ENCODE measurements around the gene COMMD8.
A peak's percentile ranks its signal among the peaks of the same experiment; 100 is the strongest.

Gene COMMD8

DNA sequence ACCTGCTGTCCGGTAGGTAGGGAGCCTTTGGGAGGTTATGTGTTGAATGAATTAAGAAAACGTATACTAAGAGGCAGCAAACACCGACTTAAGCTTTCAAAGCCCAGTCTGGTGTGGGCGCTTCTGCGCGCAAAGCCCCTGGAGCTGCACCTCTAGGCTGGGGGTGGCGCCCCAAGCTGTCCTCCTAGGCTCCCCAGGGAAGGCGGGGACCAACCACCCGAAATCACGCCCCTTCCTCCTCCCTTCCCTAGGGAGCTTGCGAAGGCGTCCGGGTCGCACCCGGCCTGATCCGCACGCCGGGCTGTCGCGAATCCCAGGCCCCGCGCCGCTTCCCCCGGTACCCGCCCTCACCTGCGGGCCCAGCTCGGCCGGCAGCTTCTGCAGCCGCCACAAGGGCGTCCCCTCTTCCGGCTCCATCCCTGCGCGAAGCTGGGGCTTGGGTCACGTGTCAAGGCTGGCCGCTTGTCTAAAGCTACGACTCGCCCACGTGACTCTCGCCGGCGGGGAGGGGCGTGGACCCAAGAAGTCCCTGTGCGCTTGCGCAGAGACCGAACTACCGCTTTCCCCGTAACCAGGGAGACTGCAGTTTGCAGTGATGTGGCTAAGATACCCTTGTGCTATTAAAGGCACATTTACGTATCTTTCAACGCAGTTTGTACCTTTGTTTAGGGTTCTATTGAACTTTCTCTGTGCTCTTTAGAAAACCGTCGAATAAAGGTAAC is at the start of gene COMMD8:
Gene COMMD8, minus strand, starts transcription at position 468 of the 722 bp plus-strand sequence. Its CDS starts 51 bp downstream, at position 417.
- peak within 1 kb of the TSS; percentile 76 for H3K4me3 ChIP-seq (ENCODE audit: low read depth, low read length)
- ChIA-PET POLR2A (interaction anchor here (0.6 to 1.4 kb wide), 4 partner anchors 9 to 341 kb away, joined by 3 to 4 read pairs (median 4); partner anchors contain the start of gene ATP10D), CTCF (interaction anchor here (1.0 to 2.0 kb wide), 8 partner anchors 11 to 104 kb away, joined by 3 to 22 read pairs (median 4); partner anchors contain the start of gene ATP10D)
- DNase-seq (ENCODE audit: low read depth, low spot score), result no peak
- TF ChIP-seq, protein P1, sequence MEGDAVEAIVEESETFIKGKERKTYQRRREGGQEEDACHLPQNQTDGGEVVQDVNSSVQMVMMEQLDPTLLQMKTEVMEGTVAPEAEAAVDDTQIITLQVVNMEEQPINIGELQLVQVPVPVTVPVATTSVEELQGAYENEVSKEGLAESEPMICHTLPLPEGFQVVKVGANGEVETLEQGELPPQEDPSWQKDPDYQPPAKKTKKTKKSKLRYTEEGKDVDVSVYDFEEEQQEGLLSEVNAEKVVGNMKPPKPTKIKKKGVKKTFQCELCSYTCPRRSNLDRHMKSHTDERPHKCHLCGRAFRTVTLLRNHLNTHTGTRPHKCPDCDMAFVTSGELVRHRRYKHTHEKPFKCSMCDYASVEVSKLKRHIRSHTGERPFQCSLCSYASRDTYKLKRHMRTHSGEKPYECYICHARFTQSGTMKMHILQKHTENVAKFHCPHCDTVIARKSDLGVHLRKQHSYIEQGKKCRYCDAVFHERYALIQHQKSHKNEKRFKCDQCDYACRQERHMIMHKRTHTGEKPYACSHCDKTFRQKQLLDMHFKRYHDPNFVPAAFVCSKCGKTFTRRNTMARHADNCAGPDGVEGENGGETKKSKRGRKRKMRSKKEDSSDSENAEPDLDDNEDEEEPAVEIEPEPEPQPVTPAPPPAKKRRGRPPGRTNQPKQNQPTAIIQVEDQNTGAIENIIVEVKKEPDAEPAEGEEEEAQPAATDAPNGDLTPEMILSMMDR (IDR thresholded peaks at IDR 0.05; ENCODE audit: insufficient read depth, low read length, missing control alignments), result peak; percentile 59

DNA sequence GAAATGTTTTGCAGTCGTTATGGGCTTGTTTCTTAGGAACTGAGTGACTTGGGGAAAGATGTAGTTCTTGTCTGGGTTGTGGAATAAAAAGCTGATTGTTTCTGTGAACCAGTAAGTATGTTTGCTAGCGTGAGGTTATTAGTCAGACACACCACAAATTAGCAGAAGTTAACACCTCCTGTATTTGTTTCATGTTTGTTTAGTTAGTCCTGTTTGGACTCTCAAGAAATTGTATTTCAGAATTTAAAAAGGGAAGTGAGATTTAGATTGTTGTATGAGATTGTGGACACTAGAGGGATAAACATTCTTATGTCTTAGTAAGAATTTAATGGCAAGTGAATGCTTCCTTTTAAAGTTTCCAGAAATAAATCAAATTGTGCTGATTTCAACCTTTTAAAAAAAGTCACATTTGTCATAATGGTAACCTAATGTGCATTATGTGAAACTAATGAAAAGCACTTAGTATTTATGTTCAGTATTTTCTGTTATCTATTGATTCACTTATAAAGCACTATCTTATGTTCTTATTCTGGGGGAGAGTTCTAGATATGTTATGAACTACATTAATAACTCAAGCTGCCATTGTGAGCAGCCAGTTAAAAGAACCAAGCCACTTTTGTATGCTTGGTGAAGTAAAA is 47.1 kb upstream of the COMMD8 start:
- POLR2A ChIA-PET, result no interaction called here
- CTCF ChIA-PET, result interaction anchor here (0.7 to 3.8 kb wide), 17 partner anchors 10 to 576 kb away, joined by 3 to 29 read pairs (median 4); partner anchors contain the start of gene COMMD8
- TF ChIP-seq, protein P1 (IDR thresholded peaks at IDR 0.05; ENCODE audit: insufficient read depth, low read length, missing control alignments), result no peak

DNA sequence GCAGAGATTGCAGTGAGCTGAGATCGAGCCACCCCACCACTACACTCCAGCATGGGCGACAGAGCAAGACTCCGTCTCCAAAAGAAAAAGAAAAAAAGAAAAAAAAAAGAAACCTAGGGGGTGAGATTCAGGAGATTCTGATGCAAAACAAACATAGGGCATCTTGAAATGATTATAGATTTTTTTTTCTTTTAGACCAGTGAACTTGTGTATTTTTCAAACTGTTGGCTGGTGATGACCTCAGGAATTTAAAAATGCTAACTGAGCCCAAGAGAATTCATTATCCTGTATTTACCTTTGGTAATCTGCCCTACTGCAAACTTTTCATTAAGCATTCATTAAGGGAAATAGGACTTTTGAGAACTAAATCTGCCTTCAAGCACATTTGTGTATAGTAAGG is 42.2 kb upstream of the COMMD8 start:
- H3K4me3 ChIP-seq (ENCODE audit: low read depth, low read length), result no peak overlapping the region
- TF ChIP-seq, protein P1 (IDR thresholded peaks at IDR 0.05; ENCODE audit: insufficient read depth, low read length, missing control alignments), result no peak
- no peak for DNase-seq (ENCODE audit: low read depth, low spot score)
- POLR2A ChIA-PET, result no interaction called here
- CTCF ChIA-PET, result no interaction called here

More for the DNA sequence above, 47.1 kb upstream of the COMMD8 start:
- DNase-seq (ENCODE audit: low read depth, low spot score), result no peak
- no peak overlapping the region for H3K4me3 ChIP-seq (ENCODE audit: low read depth, low read length)

DNA sequence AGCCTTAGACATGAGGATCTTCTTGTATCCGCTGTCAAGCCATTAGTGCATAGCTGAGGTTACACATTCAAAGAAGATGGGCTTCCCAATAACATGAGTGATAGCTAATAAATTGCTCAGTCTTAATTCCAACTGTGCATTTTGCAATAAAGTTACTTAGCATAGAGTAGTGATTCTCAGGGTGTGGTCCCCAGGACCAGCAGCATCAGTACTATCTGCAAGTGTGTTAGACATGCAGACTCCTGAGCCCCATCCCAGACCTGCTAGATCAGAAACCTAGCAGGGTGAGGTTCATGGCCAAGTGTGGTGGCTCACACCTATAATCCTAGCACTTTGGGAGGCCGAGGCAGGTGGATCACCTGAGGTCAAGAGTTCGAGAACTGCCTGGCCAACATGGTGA is 41.6 kb upstream of the COMMD8 start:
- TF ChIP-seq, protein P1 (IDR thresholded peaks at IDR 0.05; ENCODE audit: insufficient read depth, low read length, missing control alignments), result no peak
- CTCF ChIA-PET, result no interaction called here
- DNase-seq (ENCODE audit: low read depth, low spot score), result no peak
- POLR2A ChIA-PET, result no interaction called here
- no peak overlapping the region for H3K4me3 ChIP-seq (ENCODE audit: low read depth, low read length)

DNA sequence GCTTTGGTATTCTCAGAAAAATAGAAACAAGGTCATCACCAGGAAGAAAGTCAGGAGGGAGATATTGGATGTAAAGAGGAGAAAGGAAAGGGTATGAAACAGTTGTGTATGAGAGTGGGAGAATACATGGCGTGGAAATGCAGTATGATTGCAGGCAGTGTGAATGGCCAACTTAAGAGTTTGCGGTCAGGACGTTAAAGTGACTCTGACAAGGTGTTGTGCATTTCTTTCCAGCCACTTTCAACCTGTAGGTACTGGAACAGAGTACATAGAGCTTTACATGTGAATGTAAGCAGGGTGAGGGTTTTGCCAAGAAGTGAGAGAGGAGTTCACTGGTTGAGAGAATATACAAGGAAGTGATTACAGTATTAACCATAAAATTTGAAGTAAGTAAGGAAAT is 37.3 kb upstream of the COMMD8 start:
- ChIA-PET CTCF (interaction anchor here (0.6 to 2.4 kb wide), 2 partner anchors 8 to 11 kb away, joined by 3 to 17 read pairs; no protein-coding TSS in a partner anchor), POLR2A (no interaction called here)
- H3K4me3 ChIP-seq (ENCODE audit: low read depth, low read length), result no peak overlapping the region
- TF ChIP-seq, protein P1 (IDR thresholded peaks at IDR 0.05; ENCODE audit: insufficient read depth, low read length, missing control alignments), result no peak
- no peak for DNase-seq (ENCODE audit: low read depth, low spot score)

DNA sequence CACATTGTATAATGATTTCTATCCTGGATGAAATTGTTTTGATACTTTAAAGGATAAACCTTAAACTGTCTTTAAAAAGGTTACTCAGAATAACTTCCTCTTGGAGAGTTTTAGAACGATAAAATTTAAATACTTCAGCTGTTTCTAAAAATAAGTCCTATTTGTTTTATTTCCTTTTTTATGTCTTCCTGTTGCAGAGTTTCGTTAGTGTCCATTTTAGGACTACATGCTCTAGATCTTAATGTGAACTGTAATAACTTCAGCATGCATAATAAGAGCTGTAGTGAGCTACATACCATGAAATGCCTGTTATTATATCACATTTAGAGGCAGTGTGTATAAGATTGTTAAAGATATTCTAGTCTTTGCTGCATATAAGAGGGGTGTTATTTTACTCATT is 36.2 kb upstream of the COMMD8 start:
- H3K4me3 ChIP-seq (ENCODE audit: low read depth, low read length), result no peak overlapping the region
- DNase-seq (ENCODE audit: low read depth, low spot score), result peak; percentile 62
- TF ChIP-seq, protein P1 (IDR thresholded peaks at IDR 0.05; ENCODE audit: insufficient read depth, low read length, missing control alignments), result no peak
- CTCF ChIA-PET, result interaction anchor here (1.3 to 2.4 kb wide), 3 partner anchors 10 to 12 kb away, joined by 4 to 17 read pairs (median 5); no protein-coding TSS in a partner anchor
- POLR2A ChIA-PET, result interaction anchor here (0.9 to 1.0 kb wide), 2 partner anchors 11 to 15 kb away, joined by 3 read pairs; partner anchors contain the start of gene ATP10D

Data from AG04449 (cell line).